ENCODE data around the gene C3orf80. TPM values are rescaled to one million over a fixed set of nuclear protein-coding genes. Genes with fewer than 3 reads are reported as not detected.
A peak's percentile ranks its signal among the peaks of the same experiment; 100 is the strongest.
"Not testable (repeated sequence)": the region's sequence is repeated elsewhere in the genome, so short reads cannot be mapped to it uniquely, and the experiment has no call there.

C3orf80 gene
- total and polyA plus RNA-seq, 2 donors from 2014 or later: 0.13 to 0.63 TPM

DNA sequence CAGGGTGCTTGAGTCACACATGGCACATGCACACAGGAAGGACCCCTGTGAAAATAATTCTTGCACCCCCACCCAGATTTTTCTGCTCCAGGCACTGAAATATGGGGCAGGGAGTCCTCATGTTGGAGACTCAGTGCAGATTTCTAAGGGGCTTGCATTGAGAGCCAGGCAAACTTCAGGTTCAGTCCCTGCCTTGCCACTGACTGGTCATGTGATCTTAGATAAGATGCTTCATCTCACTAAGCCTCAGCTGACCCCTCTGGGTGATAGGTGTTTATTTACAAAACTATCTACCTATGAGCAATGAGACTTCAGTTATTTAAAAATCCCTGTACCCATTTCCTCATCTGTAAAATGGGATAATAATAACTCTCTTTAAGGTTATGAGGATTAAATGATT is 30.1 kb upstream of the C3orf80 start:
- intact Hi-C loops (cut with DNase I): no loop called here
- no peak for DNase-seq
- TF ChIP-seq, protein P1, sequence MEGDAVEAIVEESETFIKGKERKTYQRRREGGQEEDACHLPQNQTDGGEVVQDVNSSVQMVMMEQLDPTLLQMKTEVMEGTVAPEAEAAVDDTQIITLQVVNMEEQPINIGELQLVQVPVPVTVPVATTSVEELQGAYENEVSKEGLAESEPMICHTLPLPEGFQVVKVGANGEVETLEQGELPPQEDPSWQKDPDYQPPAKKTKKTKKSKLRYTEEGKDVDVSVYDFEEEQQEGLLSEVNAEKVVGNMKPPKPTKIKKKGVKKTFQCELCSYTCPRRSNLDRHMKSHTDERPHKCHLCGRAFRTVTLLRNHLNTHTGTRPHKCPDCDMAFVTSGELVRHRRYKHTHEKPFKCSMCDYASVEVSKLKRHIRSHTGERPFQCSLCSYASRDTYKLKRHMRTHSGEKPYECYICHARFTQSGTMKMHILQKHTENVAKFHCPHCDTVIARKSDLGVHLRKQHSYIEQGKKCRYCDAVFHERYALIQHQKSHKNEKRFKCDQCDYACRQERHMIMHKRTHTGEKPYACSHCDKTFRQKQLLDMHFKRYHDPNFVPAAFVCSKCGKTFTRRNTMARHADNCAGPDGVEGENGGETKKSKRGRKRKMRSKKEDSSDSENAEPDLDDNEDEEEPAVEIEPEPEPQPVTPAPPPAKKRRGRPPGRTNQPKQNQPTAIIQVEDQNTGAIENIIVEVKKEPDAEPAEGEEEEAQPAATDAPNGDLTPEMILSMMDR (IDR thresholded peaks at IDR 0.05; ENCODE audit: borderline replicate concordance, extremely low read depth, insufficient read depth): no peak

DNA sequence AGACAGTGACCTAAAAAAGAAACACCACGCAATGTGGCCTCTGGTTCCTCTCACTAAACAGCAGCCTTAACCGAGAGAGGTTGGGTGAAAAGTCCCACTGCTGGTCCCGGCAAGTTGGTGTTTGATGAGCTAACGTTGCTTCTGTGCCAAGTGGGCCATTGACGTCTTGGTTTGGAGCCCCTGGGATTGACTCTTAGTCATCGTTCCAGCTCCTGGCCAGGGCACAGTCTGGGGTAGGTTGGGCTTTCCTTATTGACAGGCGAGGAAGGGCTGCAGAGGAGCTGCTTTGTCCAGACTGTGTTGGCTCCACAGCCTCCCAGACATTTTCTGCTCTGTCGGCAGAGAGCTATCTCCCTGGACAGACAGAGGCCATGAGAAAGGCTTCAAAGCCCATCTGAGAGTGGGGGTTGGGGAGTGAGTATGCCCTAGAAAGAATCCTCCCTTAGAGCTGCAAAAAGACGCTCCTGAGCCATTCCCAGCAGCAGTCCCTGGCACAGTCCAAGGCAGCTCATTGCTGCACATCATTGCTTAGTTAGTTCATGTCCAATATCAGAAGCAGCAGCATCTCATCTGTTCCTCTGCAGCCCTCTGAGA is 28.6 kb upstream of the C3orf80 start:
- Histone ChIP-seq H3K27me3 (ENCODE audit: control insufficient read depth, insufficient read depth, low read length) (no peaks in the 10 kb centered on the region), H3K36me3 (ENCODE audit: control insufficient read depth in 2 of 3, insufficient read depth in 3 of 3, low read length in 3 of 3) (no peaks in the 10 kb centered on the region), H3K4me3 (ENCODE audit: low read length in 3 of 3) (no peak overlapping the region), H3K9me3 (ENCODE audit: control insufficient read depth in 2 of 3, insufficient read depth in 1 of 3, low read length in 3 of 3) (no peaks in the 10 kb centered on the region), H3K4me1 (ENCODE audit: control insufficient read depth in 2 of 3, insufficient read depth in 2 of 3, low read depth in 1 of 3, low read length in 3 of 3) (no peaks in the 10 kb centered on the region), H3K27ac (ENCODE audit: low read depth in 2 of 2, low read length in 2 of 2) (no peak overlapping the region), H3K9ac (ENCODE audit: low read length in 3 of 3) (no peak overlapping the region)
- no peak for FAIRE-seq
- TF ChIP-seq, protein P1 (IDR thresholded peaks at IDR 0.05; ENCODE audit: borderline replicate concordance, extremely low read depth, insufficient read depth): no peak
- intact Hi-C loops (cut with DNase I): no loop called here
- DNase-seq: no peak

More for the DNA sequence above, 30.1 kb upstream of the C3orf80 start:
- H3K4me1 ChIP-seq (ENCODE audit: control insufficient read depth in 2 of 3, insufficient read depth in 2 of 3, low read depth in 1 of 3, low read length in 3 of 3): no peaks in the 10 kb centered on the region
- no peak overlapping the region for H3K4me3 ChIP-seq (ENCODE audit: low read length in 3 of 3)
- no peaks in the 10 kb centered on the region for H3K9me3 ChIP-seq (ENCODE audit: control insufficient read depth in 2 of 3, insufficient read depth in 1 of 3, low read length in 3 of 3)
- no peaks in the 10 kb centered on the region for H3K27me3 ChIP-seq (ENCODE audit: control insufficient read depth, insufficient read depth, low read length)
- H3K27ac ChIP-seq (ENCODE audit: low read depth in 2 of 2, low read length in 2 of 2): no peak overlapping the region
- FAIRE-seq: no peak
- no peaks in the 10 kb centered on the region for H3K36me3 ChIP-seq (ENCODE audit: control insufficient read depth in 2 of 3, insufficient read depth in 3 of 3, low read length in 3 of 3)
- H3K9ac ChIP-seq (ENCODE audit: low read length in 3 of 3): no peak overlapping the region

DNA sequence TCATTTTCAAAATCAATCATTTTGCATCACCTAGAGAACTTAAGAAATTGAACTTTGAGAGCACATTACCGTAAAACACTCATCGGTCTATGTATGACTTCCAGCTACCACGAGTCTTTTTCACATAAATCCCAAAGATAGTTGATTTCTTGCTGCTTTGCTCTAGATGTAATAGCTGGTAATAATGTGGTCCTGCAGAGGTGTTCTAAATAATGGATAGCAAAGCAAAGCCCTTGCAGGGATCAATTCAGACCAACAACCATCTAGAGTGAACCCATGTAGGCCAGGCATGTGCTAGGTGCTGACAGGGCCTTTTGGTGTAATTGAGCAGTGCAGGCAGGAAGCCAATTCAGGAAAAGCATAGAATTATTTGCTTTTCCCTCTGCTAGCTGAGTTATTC is 26.1 kb upstream of the C3orf80 start:
- Histone ChIP-seq H3K9me3 (ENCODE audit: control insufficient read depth in 2 of 3, insufficient read depth in 1 of 3, low read length in 3 of 3) (no peaks in the 10 kb centered on the region), H3K4me3 (ENCODE audit: low read length in 3 of 3) (no peak overlapping the region), H3K9ac (ENCODE audit: low read length in 3 of 3) (no peak overlapping the region), H3K4me1 (ENCODE audit: control insufficient read depth in 2 of 3, insufficient read depth in 2 of 3, low read depth in 1 of 3, low read length in 3 of 3) (no peaks in the 10 kb centered on the region), H3K27ac (ENCODE audit: low read depth in 2 of 2, low read length in 2 of 2) (no peak overlapping the region), H3K36me3 (ENCODE audit: control insufficient read depth in 2 of 3, insufficient read depth in 3 of 3, low read length in 3 of 3) (no peaks in the 10 kb centered on the region), H3K27me3 (ENCODE audit: control insufficient read depth, insufficient read depth, low read length) (no peaks in the 10 kb centered on the region)
- TF ChIP-seq, protein P1 (IDR thresholded peaks at IDR 0.05; ENCODE audit: borderline replicate concordance, extremely low read depth, insufficient read depth): no peak
- FAIRE-seq (no peak), DNase-seq (no peak)
- intact Hi-C loops (cut with DNase I): no loop called here

DNA sequence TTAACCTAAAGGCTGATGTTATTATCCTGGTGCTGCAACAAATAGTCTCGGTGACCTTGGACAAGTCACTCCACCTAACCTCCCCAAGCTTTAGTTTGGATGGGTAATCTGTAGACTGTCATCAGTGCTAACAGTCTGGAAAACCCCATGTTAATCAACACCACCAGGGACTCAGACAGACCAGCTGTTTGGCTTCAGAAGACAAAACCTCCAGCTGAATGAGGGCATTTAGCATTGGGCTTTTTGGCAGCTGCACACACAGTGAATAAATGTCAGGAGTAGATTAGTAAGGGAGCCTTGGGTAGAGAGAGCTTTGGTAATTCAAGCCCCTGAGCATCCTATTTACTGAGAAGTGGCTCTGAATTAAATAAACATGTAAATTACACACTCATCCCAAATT is 24.9 kb upstream of the C3orf80 start:
- FAIRE-seq (no peak), DNase-seq (peak in 2 of 5 donors; percentile 17 to 29)
- TF ChIP-seq, protein P1 (IDR thresholded peaks at IDR 0.05; ENCODE audit: borderline replicate concordance, extremely low read depth, insufficient read depth): no peak

DNA sequence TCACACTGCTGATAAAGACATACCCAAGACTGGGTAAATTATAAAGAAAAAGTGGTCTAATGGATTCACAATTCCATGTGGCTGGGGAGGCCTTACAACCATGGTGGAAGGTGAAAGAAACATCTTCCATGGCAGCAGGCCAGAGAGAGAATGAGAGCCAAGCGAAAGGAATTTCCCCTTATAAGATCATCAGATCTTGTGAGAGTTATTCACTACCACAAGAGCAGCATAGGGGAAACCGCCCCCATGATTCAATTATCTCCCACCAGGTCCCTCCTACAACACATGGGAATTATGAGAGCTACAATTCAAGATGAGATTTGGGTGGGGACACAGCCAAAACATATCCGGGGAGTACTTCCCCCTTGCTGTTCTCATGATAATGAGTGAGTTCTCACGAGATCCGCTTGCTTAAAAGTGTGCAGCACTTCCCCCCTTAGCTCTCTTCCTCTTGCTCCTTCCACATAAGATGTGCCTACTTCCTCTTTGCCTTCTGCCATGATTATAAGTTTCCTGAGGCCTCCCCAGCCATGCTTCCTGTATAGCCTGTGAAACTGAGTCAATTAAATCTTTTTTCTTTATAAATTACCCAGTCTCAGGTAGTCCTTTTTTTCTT is 20.7 kb upstream of the C3orf80 start:
- FAIRE-seq; intact Hi-C loops (cut with DNase I); DNase-seq: not testable (repeated sequence)

More for the DNA sequence above, 24.9 kb upstream of the C3orf80 start:
- no peaks in the 10 kb centered on the region for H3K36me3 ChIP-seq (ENCODE audit: control insufficient read depth in 2 of 3, insufficient read depth in 3 of 3, low read length in 3 of 3)
- no peak overlapping the region for H3K4me3 ChIP-seq (ENCODE audit: low read length in 3 of 3)
- H3K27ac ChIP-seq (ENCODE audit: low read depth in 2 of 2, low read length in 2 of 2): no peak overlapping the region
- no peak overlapping the region for H3K9ac ChIP-seq (ENCODE audit: low read length in 3 of 3)
- no peaks in the 10 kb centered on the region for H3K9me3 ChIP-seq (ENCODE audit: control insufficient read depth in 2 of 3, insufficient read depth in 1 of 3, low read length in 3 of 3)
- intact Hi-C loops (cut with DNase I): no loop called here
- no peaks in the 10 kb centered on the region for H3K27me3 ChIP-seq (ENCODE audit: control insufficient read depth, insufficient read depth, low read length)
- H3K4me1 ChIP-seq (ENCODE audit: control insufficient read depth in 2 of 3, insufficient read depth in 2 of 3, low read depth in 1 of 3, low read length in 3 of 3): no peaks in the 10 kb centered on the region

More for the DNA sequence above, 20.7 kb upstream of the C3orf80 start:
- not testable (repeated sequence) for H3K9ac ChIP-seq (ENCODE audit: low read length in 3 of 3); H3K4me3 ChIP-seq (ENCODE audit: low read length in 3 of 3); H3K27me3 ChIP-seq (ENCODE audit: control insufficient read depth, insufficient read depth, low read length); H3K36me3 ChIP-seq (ENCODE audit: control insufficient read depth in 2 of 3, insufficient read depth in 3 of 3, low read length in 3 of 3); H3K27ac ChIP-seq (ENCODE audit: low read depth in 2 of 2, low read length in 2 of 2); H3K9me3 ChIP-seq (ENCODE audit: control insufficient read depth in 2 of 3, insufficient read depth in 1 of 3, low read length in 3 of 3); H3K4me1 ChIP-seq (ENCODE audit: control insufficient read depth in 2 of 3, insufficient read depth in 2 of 3, low read depth in 1 of 3, low read length in 3 of 3)
